ENCODE data around the gene KANSL1.
A peak's percentile ranks its signal among the peaks of the same experiment; 100 is the strongest.

Gene KANSL1

GRCh38 chr17:46135879-46136563 lies 57.2 kb downstream of the KANSL1 start:
- H3K4me3 ChIP-seq (ENCODE audit: low read length), result no peak overlapping the region
- DNase-seq (ENCODE audit: low read depth), result no peak
- no peak for TF ChIP-seq CTCF (conservative IDR thresholded peaks at IDR 0.05; ENCODE audit: low read length)

GRCh38 chr17:46135126-46135812 lies 58.0 kb downstream of the KANSL1 start:
- no peak for TF ChIP-seq CTCF (conservative IDR thresholded peaks at IDR 0.05; ENCODE audit: low read length)
- DNase-seq (ENCODE audit: low read depth), result peak; percentile 42
- H3K4me3 ChIP-seq (ENCODE audit: low read length), result no peak overlapping the region

DNA sequence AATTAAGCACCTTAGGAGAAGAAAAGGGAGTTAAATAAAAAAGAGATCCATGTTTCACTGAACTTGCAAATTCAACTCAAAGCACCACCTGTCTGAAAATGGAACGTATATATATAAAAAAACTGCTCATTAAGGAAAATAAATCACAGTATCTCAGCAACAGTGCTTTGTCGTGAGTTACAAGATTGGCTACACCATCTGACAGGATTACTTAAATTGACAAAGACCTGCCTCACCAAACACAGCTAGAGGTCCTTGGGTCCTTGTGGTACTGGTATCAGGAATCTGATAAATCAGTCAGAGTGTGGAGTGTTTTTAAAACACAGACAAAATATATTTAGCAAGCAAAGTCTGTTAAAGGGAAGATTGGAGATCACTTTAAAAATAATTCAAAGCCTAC lies 63.9 kb downstream of the KANSL1 start:
- no peak for TF ChIP-seq CTCF (conservative IDR thresholded peaks at IDR 0.05; ENCODE audit: low read length)
- no peak overlapping the region for H3K4me3 ChIP-seq (ENCODE audit: low read length)
- no peak for DNase-seq (ENCODE audit: low read depth)

- no peak overlapping the region for H3K4me3 ChIP-seq (ENCODE audit: low read length)
- no peak for DNase-seq (ENCODE audit: low read depth)
- no peak for TF ChIP-seq CTCF (conservative IDR thresholded peaks at IDR 0.05; ENCODE audit: low read length)
These were observed 64.8 kb downstream of the KANSL1 start for GRCh38 chr17:46128453-46128852.

DNA sequence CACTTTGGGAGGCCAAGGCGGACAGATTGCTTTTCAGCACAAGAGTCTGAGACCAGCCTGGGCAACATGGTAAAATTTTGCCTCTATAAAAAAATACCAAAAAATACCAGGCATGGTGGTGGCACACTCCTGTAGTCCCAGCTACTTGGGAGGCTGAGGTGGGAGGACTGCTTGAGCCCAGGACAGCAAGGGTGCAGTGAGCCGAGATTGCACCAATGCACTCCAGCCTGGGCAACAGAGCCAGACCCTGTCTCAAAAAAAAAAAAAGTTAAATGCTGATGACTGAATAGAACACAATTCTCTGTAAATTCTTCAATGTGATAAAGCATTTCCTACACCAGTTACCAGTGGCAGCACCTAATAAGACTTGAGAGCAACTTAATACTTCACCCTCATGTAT lies 65.7 kb downstream of the KANSL1 start:
- no peak for TF ChIP-seq CTCF (conservative IDR thresholded peaks at IDR 0.05; ENCODE audit: low read length)
- no peak overlapping the region for H3K4me3 ChIP-seq (ENCODE audit: low read length)
- DNase-seq (ENCODE audit: low read depth), result no peak

GRCh38 chr17:46126840-46127239 lies 66.4 kb downstream of the KANSL1 start:
- H3K4me3 ChIP-seq (ENCODE audit: low read length), result no peak overlapping the region
- no peak for TF ChIP-seq CTCF (conservative IDR thresholded peaks at IDR 0.05; ENCODE audit: low read length)
- no peak for DNase-seq (ENCODE audit: low read depth)

GRCh38 chr17:46125831-46126230 lies 67.4 kb downstream of the KANSL1 start:
- no peak for TF ChIP-seq CTCF (conservative IDR thresholded peaks at IDR 0.05; ENCODE audit: low read length)
- DNase-seq (ENCODE audit: low read depth), result no peak
- H3K4me3 ChIP-seq (ENCODE audit: low read length), result no peak overlapping the region

All from AG10803 (cell line).